ENCODE measurements around the gene EXOC4.
A peak's percentile ranks its signal among the peaks of the same experiment; 100 is the strongest.

Gene EXOC4

DNA sequence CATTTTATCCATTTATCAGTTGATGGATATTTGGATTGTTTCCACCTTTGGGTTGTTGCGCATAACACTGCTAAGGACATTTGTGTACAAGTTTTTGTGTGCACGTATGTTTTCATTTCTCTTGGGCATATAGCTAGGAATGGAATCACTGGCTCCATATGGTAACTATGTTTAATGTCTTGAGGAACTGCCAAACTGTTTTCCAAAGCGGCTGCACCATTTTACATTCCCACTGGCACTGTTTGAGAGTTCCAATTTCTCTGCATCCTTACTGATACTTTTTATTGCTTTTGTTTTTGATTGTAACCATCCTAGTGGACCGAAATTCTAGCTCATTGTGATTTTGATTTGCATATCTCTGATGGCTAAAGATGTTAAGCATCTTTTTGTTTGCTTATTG is 118.7 kb downstream of the EXOC4 start:
- no peak for DNase-seq

GRCh38 chr7:133372337-133372736 is 119.5 kb downstream of the EXOC4 start:
- no peak for DNase-seq

- DNase-seq = no peak
These were observed 123.6 kb downstream of the EXOC4 start for GRCh38 chr7:133376514-133376913.

- DNase-seq = no peak
These were observed 129.1 kb downstream of the EXOC4 start for GRCh38 chr7:133381965-133382364.

- DNase-seq = no peak
These were observed 130.1 kb downstream of the EXOC4 start for GRCh38 chr7:133382775-133383559.

DNA sequence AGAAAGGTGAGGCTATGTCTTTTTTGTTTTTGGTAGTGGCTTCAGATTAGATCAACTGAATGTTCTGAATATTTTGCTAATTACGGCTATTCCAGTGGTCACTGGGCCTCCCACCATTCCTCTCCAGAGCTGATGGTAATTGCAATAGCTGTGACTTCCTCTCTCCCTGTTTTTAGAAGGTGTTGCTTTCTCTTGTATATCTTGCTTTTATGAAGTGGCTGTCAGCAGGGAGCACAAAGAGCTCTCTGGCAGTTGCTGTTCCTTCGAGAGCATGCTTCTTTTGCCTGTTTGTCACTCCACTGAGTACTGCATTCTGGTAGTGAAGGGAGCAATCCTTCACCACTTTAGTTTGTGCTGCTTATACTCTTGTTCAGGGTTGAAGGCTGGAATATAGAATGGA is 133.3 kb downstream of the EXOC4 start:
- no peak for DNase-seq

DNA sequence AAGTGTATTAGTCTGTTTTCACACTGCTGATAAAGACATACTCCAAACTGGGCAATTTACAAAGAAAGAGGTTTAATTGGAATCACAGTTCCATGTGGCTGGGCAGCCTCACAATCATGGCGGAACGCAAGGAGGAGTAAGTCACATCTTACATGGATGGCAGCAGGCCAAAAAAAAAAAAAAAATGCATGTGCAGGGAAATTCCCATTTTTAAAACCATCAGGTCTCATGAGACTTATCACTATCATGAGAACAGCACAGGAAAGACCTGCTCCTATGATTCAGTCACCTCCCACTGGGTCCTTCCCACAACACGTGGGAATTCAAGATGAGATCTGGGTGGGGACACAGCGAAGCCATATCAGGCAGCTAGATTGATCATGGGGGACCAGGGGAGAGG is 136.8 kb downstream of the EXOC4 start:
- DNase-seq = no peak

DNA sequence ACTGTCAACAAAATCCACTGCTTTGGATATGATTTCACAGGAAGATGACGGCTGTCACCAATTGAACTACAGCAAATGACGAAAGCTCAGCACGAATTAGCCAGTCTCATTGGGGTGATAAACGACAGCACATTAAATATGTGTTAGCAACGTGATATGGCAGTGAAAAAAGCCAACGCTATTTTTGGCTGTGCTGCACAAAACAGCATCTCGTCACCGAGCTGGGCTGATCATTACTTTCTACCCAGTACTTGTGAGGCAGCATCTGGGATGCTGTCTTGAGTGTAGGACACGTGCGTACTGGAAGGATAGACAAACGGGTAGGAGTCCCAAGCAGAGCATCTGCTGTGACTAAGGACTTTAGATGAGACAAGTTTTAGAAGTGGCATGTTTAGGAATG is 138.3 kb downstream of the EXOC4 start:
- DNase-seq = no peak

GRCh38 chr7:133394369-133394768 is 141.5 kb downstream of the EXOC4 start:
- DNase-seq = no peak

GRCh38 chr7:133395551-133395950 is 142.7 kb downstream of the EXOC4 start:
- no peak for DNase-seq

GRCh38 chr7:133398506-133398905 is 145.6 kb downstream of the EXOC4 start:
- no peak for DNase-seq

DNA sequence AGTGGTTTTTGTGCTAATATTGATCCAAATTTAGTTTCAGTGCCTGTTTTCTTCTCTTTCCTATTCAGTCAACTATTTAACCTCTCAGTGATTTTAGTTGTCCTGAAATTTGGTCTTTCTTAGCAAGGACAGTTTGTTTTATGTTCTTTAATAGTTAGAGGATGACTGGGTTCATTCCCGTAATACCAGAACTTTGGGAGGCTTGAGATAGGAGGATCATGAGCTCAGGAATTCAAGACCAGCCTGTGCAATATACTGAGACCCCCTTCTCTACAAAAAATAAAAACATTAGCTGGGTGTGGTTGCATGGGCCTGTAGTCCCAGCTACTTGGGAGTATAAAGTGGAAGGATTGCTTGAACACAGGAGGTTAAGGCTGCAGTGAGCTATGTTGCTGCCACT is 148.3 kb downstream of the EXOC4 start:
- DNase-seq = no peak

DNA sequence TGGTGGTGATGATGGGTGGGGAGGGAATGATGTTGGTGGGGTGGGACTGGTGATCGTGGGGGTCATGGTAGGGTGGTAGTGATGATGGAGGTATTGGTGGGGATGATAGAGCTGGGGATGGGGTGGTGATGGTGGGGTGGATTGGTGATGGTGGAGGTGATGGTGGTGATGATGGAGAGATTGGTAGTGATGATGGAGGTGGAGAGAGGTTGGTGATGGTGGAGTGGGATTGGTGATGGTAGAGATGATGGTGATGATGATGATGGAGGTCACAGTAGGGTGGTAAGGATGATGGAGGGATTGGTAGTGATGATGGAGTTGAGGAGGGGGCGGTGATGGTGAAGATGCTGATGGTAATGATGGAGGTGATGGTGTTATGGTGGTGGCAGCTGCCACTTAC is 155.3 kb downstream of the EXOC4 start:
- DNase-seq = no peak

DNA sequence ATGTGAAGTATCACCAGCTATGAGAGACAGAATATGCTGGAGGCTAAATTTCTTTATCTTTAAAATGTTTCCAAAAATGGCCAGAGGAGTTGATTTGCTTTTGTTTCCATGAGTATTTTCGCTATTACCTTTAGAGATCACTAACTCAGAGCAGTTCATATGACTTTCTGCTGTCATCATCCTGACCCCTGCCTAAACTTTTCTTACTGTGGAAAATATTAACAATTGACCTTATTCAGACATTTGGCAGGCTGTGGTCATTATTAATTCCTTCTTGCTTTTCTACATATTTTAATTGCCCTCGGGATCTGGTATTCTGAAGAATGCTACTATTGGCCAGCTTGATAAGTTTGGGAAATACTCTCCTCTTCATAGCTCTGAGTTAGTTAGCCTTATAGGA is 156.5 kb downstream of the EXOC4 start:
- no peak for DNase-seq

- DNase-seq = no peak
These were observed 157.1 kb downstream of the EXOC4 start for GRCh38 chr7:133409966-133410365.

DNA sequence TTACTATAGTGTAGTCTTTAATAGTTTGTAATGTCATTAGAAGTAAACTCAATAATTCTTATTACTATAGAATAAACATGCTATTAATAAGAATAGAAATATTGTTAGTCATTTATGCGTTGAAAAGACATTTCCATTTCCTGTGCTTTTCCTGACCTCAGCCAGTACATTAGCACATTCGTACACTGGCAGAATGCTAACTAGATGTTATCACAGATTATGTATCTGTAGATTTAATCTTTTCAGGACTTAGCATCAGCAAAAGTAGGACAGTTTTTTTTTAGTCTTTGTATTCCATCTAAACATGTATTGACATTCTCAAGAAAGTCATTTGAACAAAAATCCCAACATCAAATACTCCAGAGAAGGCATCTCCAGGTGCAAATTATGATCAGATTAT is 158.5 kb downstream of the EXOC4 start:
- DNase-seq = no peak

- DNase-seq = no peak
These were observed 160.1 kb downstream of the EXOC4 start for GRCh38 chr7:133412942-133413341.

DNA sequence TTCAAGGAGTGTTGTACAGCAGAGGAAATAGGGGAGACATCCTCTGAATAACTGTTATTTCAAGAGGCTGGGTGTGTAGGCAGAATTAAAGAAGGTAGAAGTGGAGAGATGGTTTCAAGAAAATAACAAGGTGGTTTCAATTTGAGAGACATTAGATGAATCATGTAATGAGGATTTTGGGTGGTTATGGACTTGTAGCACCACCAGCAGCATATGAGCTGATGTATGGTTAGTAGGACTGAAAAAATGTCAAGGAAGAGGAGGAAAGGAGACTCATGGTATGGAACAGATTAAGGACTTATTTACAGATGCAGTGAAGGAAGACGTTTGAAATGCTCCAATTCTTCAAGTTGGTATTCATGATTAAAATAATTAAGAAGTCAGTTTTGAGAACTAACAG is 166.2 kb downstream of the EXOC4 start:
- no peak for DNase-seq

DNA sequence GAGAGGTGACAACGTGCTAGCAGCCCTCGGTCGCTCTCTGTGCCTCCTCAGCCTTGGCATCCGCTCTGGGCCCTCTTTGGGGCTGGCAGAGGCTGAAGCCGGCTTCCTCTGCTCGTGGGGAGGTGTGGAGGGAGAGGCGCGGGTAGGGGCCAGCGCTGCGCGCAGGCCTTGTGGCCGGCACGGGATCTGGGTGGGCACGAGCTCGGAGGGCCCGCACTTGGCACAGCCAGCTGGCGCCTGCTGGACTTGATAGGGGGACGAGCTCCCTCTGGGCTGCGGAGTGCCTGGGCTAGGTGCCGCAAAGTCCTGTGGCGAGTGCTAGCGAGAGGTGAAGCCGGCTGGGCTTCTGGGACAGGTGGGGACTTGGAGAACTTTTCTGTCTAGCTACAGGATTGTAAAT is 170.7 kb downstream of the EXOC4 start:
- no peak for DNase-seq

DNA sequence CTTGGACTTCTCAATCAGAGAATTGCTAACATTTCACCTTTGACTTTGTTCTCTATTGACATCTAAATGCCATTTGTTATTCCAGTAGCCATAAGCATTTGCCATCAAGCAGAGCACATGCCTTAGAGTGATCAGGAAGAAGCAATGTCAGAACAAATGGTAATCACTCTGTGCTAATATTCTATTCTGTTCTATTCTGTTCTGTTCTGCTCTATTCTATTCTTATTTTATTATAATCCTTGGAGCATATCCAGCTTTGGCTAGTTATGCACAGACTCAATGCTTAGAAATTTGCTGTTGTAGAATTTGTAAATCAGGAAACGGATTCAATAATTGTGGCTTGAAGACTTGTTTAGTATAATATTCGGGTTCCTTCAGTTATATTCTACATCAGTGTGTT is 175.4 kb downstream of the EXOC4 start:
- no peak for DNase-seq

- no peak for DNase-seq
These were observed 176.0 kb downstream of the EXOC4 start for GRCh38 chr7:133428876-133429275.

DNA sequence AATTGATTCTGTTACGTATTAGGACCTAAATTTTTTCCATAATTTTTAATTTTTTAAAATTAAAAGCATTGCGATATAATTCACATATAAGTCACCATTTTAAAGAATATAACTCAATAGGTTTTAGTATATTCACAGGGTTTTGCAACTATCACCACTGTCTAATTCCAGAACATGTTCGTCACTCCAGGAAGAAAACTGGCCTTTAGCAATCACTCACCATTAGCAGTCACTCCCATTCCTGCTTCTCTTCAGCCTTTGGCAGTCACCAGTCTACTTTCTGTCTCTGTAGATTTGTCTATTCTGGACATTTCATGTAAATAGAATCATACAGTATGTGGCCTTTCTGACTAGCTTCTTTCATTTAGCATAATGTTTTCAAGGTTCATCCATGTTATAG is 176.5 kb downstream of the EXOC4 start:
- DNase-seq = no peak

GRCh38 chr7:133431134-133431724 is 178.4 kb downstream of the EXOC4 start:
- peak; percentile 10 for DNase-seq

GRCh38 chr7:133433165-133433812 is 180.4 kb downstream of the EXOC4 start:
- DNase-seq = no peak

Data from kidney glomerular epithelial cell (primary cell).